Measurements from ENCODE around the gene KLHDC8A. TPM values are rescaled to one million over a fixed set of nuclear protein-coding genes. Genes with fewer than 3 reads are reported as not detected.
"Not testable (repeated sequence)": the region's sequence is repeated elsewhere in the genome, so short reads cannot be mapped to it uniquely, and the experiment has no call there.

Gene KLHDC8A, protein sequence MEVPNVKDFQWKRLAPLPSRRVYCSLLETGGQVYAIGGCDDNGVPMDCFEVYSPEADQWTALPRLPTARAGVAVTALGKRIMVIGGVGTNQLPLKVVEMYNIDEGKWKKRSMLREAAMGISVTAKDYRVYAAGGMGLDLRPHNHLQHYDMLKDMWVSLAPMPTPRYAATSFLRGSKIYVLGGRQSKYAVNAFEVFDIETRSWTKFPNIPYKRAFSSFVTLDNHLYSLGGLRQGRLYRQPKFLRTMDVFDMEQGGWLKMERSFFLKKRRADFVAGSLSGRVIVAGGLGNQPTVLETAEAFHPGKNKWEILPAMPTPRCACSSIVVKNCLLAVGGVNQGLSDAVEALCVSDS
- 0.50 and 3.9 TPM in 2 replicates for total RNA-seq (ENCODE audit: low replicate concordance)
- long read RNA-seq: 0 reads

DNA sequence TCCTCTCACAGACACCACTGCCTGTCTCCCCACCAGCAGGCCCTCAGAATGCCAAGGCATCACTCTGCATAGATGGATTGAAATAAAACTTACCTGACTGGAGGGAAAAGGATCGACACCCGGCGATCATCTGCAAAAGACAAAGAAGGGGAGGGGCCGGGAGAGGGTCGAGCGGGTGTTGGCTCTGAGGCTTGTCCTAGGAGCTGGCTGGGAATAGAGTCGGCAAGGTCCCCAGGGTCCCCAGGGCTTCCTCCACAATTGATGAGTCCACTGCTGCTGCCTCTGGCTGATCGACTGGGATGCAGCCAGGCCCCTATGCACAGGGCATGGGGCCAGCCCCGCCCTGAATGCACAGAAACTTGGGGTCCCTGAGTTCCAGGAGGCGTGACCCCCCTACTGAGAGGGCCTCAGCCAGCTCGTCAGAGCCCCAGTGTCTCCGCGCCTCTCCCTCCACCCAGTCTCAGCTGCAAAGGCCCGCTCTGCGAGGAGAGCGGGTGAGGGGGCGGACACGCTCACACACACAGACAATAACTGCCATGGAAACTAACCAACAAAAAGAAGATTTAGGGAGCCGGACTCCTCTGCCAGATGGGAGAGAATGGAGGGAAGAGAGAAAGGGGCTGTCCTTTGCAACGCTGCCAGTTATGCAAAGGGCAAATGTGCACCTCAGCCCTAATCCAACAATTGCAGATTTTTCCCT is at the start of gene KLHDC8A:
Gene KLHDC8A (minus strand): TSS at position 483 of the 700 bp plus-strand sequence. CDS start 13,318 bp downstream, outside the sequence.
- peak within 1 kb of the TSS; percentile 23 for H3K27ac Mint-ChIP-seq
- no peak for DNase-seq (ENCODE audit: extremely low spot score, unreplicated experiment)
- H3K27me3 Mint-ChIP-seq: peaks cover 13% of the 10 kb centered on the region
- no peaks in the 10 kb centered on the region for H3K9me3 Mint-ChIP-seq
- peaks cover 40% of the 10 kb centered on the region for H3K4me1 Mint-ChIP-seq (ENCODE audit: unreplicated experiment)
- TF ChIP-seq, protein P1, sequence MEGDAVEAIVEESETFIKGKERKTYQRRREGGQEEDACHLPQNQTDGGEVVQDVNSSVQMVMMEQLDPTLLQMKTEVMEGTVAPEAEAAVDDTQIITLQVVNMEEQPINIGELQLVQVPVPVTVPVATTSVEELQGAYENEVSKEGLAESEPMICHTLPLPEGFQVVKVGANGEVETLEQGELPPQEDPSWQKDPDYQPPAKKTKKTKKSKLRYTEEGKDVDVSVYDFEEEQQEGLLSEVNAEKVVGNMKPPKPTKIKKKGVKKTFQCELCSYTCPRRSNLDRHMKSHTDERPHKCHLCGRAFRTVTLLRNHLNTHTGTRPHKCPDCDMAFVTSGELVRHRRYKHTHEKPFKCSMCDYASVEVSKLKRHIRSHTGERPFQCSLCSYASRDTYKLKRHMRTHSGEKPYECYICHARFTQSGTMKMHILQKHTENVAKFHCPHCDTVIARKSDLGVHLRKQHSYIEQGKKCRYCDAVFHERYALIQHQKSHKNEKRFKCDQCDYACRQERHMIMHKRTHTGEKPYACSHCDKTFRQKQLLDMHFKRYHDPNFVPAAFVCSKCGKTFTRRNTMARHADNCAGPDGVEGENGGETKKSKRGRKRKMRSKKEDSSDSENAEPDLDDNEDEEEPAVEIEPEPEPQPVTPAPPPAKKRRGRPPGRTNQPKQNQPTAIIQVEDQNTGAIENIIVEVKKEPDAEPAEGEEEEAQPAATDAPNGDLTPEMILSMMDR (conservative IDR thresholded peaks at IDR 0.05): no peak
- H3K36me3 Mint-ChIP-seq: no peaks in the 10 kb centered on the region
- peak within 1 kb of the TSS; percentile 2 for H3K4me3 Mint-ChIP-seq

DNA sequence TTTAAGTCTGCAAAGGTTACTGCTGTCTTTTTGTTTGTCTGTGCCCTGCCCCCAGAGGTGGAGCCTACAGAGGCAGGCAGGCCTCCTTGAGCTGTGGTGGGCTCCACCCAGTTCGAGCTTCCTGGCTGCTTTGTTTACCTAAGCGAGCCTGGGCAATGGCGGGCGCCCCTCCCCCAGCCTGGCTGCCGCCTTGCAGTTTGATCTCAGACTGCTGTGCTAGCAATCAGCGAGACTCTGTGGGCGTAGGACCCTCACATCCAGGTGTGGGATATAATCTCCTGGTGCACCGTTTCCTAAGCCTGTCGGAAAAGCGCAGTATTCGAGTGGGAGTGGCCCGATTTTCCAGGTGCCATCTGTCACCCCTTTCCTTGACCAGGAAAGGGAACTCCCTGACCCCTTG is 49.5 kb upstream of the KLHDC8A start:
- DNase-seq (ENCODE audit: extremely low spot score, unreplicated experiment); H3K27ac Mint-ChIP-seq; H3K36me3 Mint-ChIP-seq; H3K4me3 Mint-ChIP-seq; H3K9me3 Mint-ChIP-seq; H3K4me1 Mint-ChIP-seq (ENCODE audit: unreplicated experiment): not testable (repeated sequence)
- H3K27me3 Mint-ChIP-seq: peaks cover 22% of the 10 kb centered on the region

DNA sequence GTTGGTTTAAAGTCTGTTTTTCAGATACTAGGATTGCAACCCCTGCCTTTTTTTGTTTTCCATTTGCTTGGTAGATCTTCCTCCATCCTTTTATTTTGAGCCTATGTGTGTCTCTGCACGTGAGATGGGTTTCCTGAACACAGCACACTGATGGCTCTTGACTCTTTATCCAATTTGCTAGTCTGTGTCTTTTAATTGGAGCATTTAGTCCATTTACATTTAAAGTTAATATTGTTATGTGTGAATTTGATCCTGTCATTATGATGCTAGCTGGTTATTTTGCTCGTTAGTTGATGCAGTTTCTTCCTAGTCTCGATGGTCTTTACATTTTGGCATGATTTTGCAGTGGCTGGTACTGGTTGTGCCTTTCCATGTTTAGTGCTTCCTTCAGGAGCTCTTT is 47.8 kb upstream of the KLHDC8A start:
- H3K36me3 Mint-ChIP-seq; H3K4me1 Mint-ChIP-seq (ENCODE audit: unreplicated experiment); H3K4me3 Mint-ChIP-seq; H3K27ac Mint-ChIP-seq; DNase-seq (ENCODE audit: extremely low spot score, unreplicated experiment); H3K9me3 Mint-ChIP-seq: not testable (repeated sequence)
- H3K27me3 Mint-ChIP-seq: peaks cover 20% of the 10 kb centered on the region

DNA sequence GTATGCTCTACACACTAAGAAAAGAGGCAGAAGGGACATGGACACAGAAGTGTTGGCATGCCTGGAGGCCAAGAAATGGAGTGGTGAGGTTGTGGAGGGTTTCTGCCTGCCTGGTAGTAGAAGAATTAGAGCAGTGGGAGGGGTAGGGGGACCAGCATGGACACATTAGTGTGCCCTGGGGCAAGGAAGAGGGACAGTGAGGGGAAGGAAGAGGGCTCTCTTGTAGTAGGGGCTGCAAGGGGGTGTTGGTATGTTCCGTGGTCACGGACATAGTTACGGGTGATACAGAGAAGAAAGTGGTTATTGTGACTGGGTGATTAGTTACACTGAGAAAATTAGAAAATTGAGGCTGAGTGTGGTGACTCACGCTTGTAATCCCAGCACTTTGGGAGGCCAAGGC is 41.9 kb upstream of the KLHDC8A start:
- TF ChIP-seq, protein P1 (conservative IDR thresholded peaks at IDR 0.05): no peak
- H3K27ac Mint-ChIP-seq: no peak overlapping the region
- H3K4me1 Mint-ChIP-seq (ENCODE audit: unreplicated experiment): no peaks in the 10 kb centered on the region
- no peaks in the 10 kb centered on the region for H3K36me3 Mint-ChIP-seq
- H3K4me3 Mint-ChIP-seq: no peak overlapping the region
- H3K27me3 Mint-ChIP-seq: peaks cover 13% of the 10 kb centered on the region
- no peaks in the 10 kb centered on the region for H3K9me3 Mint-ChIP-seq
- no peak for DNase-seq (ENCODE audit: extremely low spot score, unreplicated experiment)

DNA sequence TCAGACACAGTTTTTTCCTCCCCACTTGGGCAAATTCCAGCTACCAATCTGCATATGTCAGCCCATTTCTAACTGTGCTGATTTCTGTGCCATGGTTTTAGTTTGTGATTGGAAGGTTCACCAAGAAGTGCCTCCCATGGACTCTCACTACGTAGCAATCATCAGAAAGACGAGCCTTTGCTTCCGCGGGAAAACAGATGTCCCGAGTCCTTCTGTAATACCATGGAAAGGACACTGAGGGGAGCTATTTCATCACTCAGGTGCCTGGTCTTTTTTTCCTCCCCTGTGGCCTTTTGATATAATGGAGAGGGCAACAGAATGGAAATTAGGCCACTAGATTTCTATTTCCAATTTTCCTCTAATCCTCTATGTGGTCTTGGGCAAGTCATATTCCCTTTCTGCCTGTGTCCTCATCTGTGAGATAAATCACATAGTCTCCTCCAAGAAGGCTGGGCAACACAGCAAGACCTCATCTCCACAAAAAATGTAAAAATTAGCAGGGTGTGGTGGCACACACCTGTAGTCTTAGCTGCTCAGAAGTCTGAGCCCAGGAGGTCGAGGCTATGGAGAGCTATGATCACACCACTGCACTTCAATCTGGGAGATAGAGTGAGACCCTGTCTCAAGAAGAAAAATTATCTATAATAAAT is 40.4 kb upstream of the KLHDC8A start:
- peaks cover 22% of the 10 kb centered on the region for H3K27me3 Mint-ChIP-seq
- TF ChIP-seq, protein P1 (conservative IDR thresholded peaks at IDR 0.05): peak; percentile 86
- H3K4me3 Mint-ChIP-seq: no peak overlapping the region
- H3K4me1 Mint-ChIP-seq (ENCODE audit: unreplicated experiment): no peaks in the 10 kb centered on the region
- H3K36me3 Mint-ChIP-seq: no peaks in the 10 kb centered on the region
- DNase-seq (ENCODE audit: extremely low spot score, unreplicated experiment): no peak
- no peaks in the 10 kb centered on the region for H3K9me3 Mint-ChIP-seq
- no peak overlapping the region for H3K27ac Mint-ChIP-seq

DNA sequence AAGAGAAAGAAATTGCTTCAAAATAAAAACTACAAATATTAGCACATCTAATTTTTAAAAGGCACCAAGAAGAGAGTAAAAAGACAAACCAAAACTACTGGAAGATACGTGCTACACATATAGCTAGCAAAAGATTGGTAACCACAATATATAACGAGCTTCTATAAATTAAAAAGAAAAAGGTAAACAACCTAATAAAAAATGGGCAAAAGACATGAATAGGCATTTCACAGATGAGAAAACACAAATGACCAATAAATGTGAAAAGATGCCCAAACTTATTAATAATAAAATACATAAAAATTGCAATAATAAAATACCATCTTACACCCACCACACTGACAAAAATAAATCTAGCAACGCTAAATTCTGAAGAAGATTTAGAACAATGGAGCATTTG is 38.9 kb upstream of the KLHDC8A start:
- TF ChIP-seq, protein P1 (conservative IDR thresholded peaks at IDR 0.05): no peak
- Mint-ChIP-seq H3K27ac (no peak overlapping the region), H3K9me3 (no peaks in the 10 kb centered on the region), H3K4me3 (no peak overlapping the region), H3K36me3 (no peaks in the 10 kb centered on the region), H3K27me3 (peaks cover 28% of the 10 kb centered on the region), H3K4me1 (ENCODE audit: unreplicated experiment) (no peaks in the 10 kb centered on the region)
- no peak for DNase-seq (ENCODE audit: extremely low spot score, unreplicated experiment)
